ENCODE data around the gene HNRNPA2B1. TPM values are rescaled to one million over a fixed set of nuclear protein-coding genes. Genes with fewer than 3 reads are reported as not detected.

HNRNPA2B1 gene
- total RNA-seq, 1 donor from 2014 or later, result 62.7 TPM

GRCh38 chr7:26191233-26191973 is 9.1 kb downstream of the HNRNPA2B1 start:
- H3K36me3 ChIP-seq (ENCODE audit: control insufficient read depth, insufficient read depth, low read length), result peaks cover 31% of the 10 kb centered on the region
- H3K4me3 ChIP-seq (ENCODE audit: low read depth, low read length), result no peak overlapping the region
- H3K27me3 ChIP-seq (ENCODE audit: control insufficient read depth, insufficient read depth, low read length), result no peaks in the 10 kb centered on the region
- no peak for TF ChIP-seq CTCF (IDR thresholded peaks at IDR 0.05; ENCODE audit: insufficient read depth, low read length, severe bottlenecking)
- DNase-seq (ENCODE audit: low read depth) (no peak), FAIRE-seq (no peak)

- H3K36me3 ChIP-seq (ENCODE audit: control insufficient read depth, insufficient read depth, low read length), result peaks cover 29% of the 10 kb centered on the region
- no peak for FAIRE-seq
- no peak for TF ChIP-seq CTCF (IDR thresholded peaks at IDR 0.05; ENCODE audit: insufficient read depth, low read length, severe bottlenecking)
Measured at GRCh38 chr7:26190417-26190869, 10.1 kb downstream of the HNRNPA2B1 start.

GRCh38 chr7:26189697-26190096 is 10.8 kb downstream of the HNRNPA2B1 start:
- DNase-seq (ENCODE audit: low read depth) (no peak), FAIRE-seq (no peak)
- no peak overlapping the region for H3K4me3 ChIP-seq (ENCODE audit: low read depth, low read length)
- H3K36me3 ChIP-seq (ENCODE audit: control insufficient read depth, insufficient read depth, low read length), result peaks cover 27% of the 10 kb centered on the region
- TF ChIP-seq CTCF (IDR thresholded peaks at IDR 0.05; ENCODE audit: insufficient read depth, low read length, severe bottlenecking), result no peak
- no peaks in the 10 kb centered on the region for H3K27me3 ChIP-seq (ENCODE audit: control insufficient read depth, insufficient read depth, low read length)

More at GRCh38 chr7:26190417-26190869, 10.1 kb downstream of the HNRNPA2B1 start:
- DNase-seq (ENCODE audit: low read depth), result no peak
- Histone ChIP-seq H3K27me3 (ENCODE audit: control insufficient read depth, insufficient read depth, low read length) (no peaks in the 10 kb centered on the region), H3K4me3 (ENCODE audit: low read depth, low read length) (no peak overlapping the region)

- FAIRE-seq (no peak), DNase-seq (ENCODE audit: low read depth) (no peak)
- no peak overlapping the region for H3K4me3 ChIP-seq (ENCODE audit: low read depth, low read length)
- peaks cover 23% of the 10 kb centered on the region for H3K36me3 ChIP-seq (ENCODE audit: control insufficient read depth, insufficient read depth, low read length)
- H3K27me3 ChIP-seq (ENCODE audit: control insufficient read depth, insufficient read depth, low read length), result no peaks in the 10 kb centered on the region
- TF ChIP-seq CTCF (IDR thresholded peaks at IDR 0.05; ENCODE audit: insufficient read depth, low read length, severe bottlenecking), result no peak
Measured at GRCh38 chr7:26188957-26189541, 11.5 kb downstream of the HNRNPA2B1 start.

GRCh38 chr7:26188206-26188956 is 12.2 kb downstream of the HNRNPA2B1 start:
- no peak for FAIRE-seq
- no peak for DNase-seq (ENCODE audit: low read depth)
- TF ChIP-seq CTCF (IDR thresholded peaks at IDR 0.05; ENCODE audit: insufficient read depth, low read length, severe bottlenecking), result no peak
- Histone ChIP-seq H3K4me3 (ENCODE audit: low read depth, low read length) (no peak overlapping the region), H3K36me3 (ENCODE audit: control insufficient read depth, insufficient read depth, low read length) (peaks cover 20% of the 10 kb centered on the region), H3K27me3 (ENCODE audit: control insufficient read depth, insufficient read depth, low read length) (no peaks in the 10 kb centered on the region)

All from bronchial epithelial cell (primary cell).